OCI-LY1 (cell line): ENCODE measurements around the gene VTI1A.

Source experiments
- EZH2 ChIP-seq: fragments of 200-600 bp; sonication (generic), shearing (Covaris generic); IDR thresholded peaks from 2 replicates; pipeline ENCODE4 v1.8.0; 2017; ENCODE audit warnings: borderline replicate concordance, mixed run types, mild to moderate bottlenecking, antibody characterized with exemption, low read length, moderate library complexity, mixed read lengths
- TF ChIP-seq, protein P1 (sequence below): fragments of 200-600 bp; sonication (generic), shearing (Covaris generic); IDR thresholded peaks from 2 replicates; pipeline ENCODE4 v1.5.1; 2017; ENCODE audit warnings: mild to moderate bottlenecking, antibody characterized with exemption, low read length, moderate library complexity, mixed read lengths

DNA sequence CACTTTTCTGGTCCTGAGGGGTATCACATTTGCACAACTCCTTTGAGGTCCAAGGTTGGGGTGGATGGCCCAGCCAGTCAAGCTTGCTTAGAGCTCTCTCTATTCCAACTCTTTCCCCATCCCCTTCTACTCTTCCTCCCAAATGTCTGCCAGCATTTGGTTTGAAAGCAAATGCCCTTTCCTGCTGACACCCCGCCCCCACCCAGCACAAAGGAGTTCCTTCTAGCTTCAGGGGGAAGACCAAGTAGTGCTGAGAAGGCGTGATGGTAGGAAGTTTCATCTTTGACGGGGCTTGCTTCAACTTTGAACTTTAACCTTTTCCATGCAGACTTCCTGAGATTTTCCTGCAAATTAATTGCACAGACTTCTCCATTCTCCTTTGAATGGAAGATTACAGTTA lies 365.6 kb downstream of the VTI1A start:
- TF ChIP-seq EZH2, result no peak
- TF ChIP-seq, protein P1, sequence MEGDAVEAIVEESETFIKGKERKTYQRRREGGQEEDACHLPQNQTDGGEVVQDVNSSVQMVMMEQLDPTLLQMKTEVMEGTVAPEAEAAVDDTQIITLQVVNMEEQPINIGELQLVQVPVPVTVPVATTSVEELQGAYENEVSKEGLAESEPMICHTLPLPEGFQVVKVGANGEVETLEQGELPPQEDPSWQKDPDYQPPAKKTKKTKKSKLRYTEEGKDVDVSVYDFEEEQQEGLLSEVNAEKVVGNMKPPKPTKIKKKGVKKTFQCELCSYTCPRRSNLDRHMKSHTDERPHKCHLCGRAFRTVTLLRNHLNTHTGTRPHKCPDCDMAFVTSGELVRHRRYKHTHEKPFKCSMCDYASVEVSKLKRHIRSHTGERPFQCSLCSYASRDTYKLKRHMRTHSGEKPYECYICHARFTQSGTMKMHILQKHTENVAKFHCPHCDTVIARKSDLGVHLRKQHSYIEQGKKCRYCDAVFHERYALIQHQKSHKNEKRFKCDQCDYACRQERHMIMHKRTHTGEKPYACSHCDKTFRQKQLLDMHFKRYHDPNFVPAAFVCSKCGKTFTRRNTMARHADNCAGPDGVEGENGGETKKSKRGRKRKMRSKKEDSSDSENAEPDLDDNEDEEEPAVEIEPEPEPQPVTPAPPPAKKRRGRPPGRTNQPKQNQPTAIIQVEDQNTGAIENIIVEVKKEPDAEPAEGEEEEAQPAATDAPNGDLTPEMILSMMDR, result no peak
